ENCODE measurements around the gene SORCS3. TPM values are rescaled to one million over a fixed set of nuclear protein-coding genes. Genes with fewer than 3 reads are reported as not detected.

SORCS3 gene
- total RNA-seq, 2 donors from 2014 or later: not detected

GRCh38 chr10:105210546-105210945 lies 569.5 kb downstream of the SORCS3 start:
- H3K36me3 Mint-ChIP-seq: peaks cover 0 to 8% of the 10 kb centered on the region in 2 donors
- DNase-seq (ENCODE audit: low spot score in 2 of 2) (no peak), ATAC-seq (no peak)
- no peak overlapping the region for H3K27ac Mint-ChIP-seq
- peaks cover 0 to 8% of the 10 kb centered on the region in 2 donors for H3K9me3 Mint-ChIP-seq

GRCh38 chr10:105237685-105238084 lies 596.6 kb downstream of the SORCS3 start:
- Mint-ChIP-seq H3K27ac (no peak overlapping the region), H3K36me3 (peaks cover 13 to 18% of the 10 kb centered on the region in 2 donors), H3K9me3 (peaks cover 13 to 16% of the 10 kb centered on the region in 2 donors)
- no peak for DNase-seq (ENCODE audit: low spot score in 2 of 2)
- ATAC-seq: no peak

DNA sequence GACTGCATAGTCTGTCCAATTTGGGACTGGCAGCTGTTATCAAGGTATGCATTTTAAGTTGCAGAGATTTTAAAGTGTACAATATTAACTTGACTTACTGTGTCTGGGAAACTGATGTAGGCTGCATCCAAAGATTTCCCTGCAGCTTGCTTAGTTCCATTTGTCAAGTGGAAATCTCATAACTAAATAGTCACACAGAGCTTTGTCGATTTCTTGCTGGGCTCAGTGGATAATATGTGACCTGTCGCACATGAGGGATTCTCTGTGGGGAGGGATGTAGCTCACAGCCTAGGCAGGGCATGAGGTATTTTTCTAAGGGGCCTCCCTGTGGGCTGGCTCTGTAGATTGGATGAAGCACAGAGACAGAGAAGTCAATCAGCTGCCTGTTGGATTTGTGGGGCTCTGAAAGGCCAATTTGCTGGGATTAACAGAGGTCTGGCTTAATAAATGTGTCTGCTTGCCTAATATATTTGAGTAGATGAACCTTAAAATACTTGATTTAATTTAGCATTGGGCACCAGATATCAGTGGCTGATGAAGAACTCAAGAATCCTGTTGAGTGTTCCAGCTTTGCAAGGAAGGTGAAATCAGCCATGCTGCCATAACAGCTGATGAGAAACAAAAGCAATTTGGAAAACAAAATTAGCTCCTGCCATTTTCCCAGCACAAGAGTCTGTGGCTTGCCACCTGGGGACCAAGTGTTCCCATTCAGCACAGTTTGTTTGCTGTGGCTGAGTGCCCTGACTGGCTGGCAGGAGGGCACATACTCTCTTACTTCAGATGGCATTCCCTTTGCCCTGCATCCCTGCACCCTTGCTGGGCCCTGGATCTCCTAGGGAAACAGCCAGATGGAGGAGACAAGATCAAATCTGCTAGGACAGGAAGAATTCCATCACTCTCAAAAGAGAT lies 598.5 kb downstream of the SORCS3 start:
- ATAC-seq (no peak), DNase-seq (ENCODE audit: low spot score in 2 of 2) (no peak)
- H3K9me3 Mint-ChIP-seq: peaks cover 5 to 7% of the 10 kb centered on the region in 2 donors
- H3K27ac Mint-ChIP-seq: no peak overlapping the region
- peaks cover 5 to 7% of the 10 kb centered on the region in 2 donors for H3K36me3 Mint-ChIP-seq

DNA sequence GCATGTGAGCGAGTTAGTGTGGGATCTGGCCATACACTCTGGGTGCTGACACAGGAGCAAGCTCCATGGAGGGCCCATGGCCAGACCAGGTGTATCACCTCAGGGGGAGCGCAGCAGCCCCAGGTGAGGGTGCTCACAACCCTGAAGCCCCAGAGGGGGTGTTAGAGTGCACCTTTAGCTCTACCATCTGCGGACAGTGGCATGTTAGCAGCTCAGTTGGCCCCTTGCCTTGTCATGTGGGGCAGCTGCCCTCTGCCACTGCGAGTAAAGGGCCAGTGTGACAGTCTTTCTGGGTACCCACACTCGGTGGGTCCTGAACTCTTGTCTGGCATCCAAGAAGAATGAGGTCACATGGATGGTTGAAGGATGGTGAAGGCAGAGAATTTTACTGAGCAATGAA lies 600.2 kb downstream of the SORCS3 start:
- H3K36me3 Mint-ChIP-seq: no peaks in the 10 kb centered on the region
- no peaks in the 10 kb centered on the region for H3K9me3 Mint-ChIP-seq
- DNase-seq (ENCODE audit: low spot score in 2 of 2): no peak
- ATAC-seq: peak in 1 of 2 donors; percentile 34
- no peak overlapping the region for H3K27ac Mint-ChIP-seq

GRCh38 chr10:105243381-105243780 lies 602.3 kb downstream of the SORCS3 start:
- peaks cover 0 to 4% of the 10 kb centered on the region in 2 donors for H3K9me3 Mint-ChIP-seq
- peak in 1 of 2 donors; percentile 43 for ATAC-seq
- no peak for DNase-seq (ENCODE audit: low spot score in 2 of 2)
- peaks cover 0 to 12% of the 10 kb centered on the region in 2 donors for H3K36me3 Mint-ChIP-seq
- no peak overlapping the region for H3K27ac Mint-ChIP-seq

DNA sequence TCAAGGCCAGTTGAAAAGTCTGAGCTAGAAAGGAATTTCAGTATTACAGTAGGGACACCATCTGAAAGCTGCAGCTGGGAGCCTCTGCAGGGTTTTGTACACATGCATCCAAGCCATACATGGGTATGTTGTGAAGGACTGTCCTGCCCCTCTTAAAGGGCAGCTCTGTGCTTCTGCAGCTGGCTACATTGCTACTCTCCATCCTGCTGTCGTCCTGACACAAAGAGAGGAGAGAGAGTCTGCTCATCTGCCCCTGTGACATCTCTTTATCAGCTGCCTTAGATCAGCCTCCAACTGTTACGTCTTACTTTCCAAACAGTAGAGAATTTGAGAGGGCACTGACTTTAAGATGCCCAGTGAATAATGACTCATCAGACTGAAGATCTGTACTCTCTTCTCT lies 602.7 kb downstream of the SORCS3 start:
- ATAC-seq: peak in 1 of 2 donors; percentile 54
- Mint-ChIP-seq H3K9me3 (peaks cover 2 to 4% of the 10 kb centered on the region in 2 donors), H3K27ac (no peak overlapping the region), H3K36me3 (peaks cover 0 to 13% of the 10 kb centered on the region in 2 donors)
- no peak for DNase-seq (ENCODE audit: low spot score in 2 of 2)

DNA sequence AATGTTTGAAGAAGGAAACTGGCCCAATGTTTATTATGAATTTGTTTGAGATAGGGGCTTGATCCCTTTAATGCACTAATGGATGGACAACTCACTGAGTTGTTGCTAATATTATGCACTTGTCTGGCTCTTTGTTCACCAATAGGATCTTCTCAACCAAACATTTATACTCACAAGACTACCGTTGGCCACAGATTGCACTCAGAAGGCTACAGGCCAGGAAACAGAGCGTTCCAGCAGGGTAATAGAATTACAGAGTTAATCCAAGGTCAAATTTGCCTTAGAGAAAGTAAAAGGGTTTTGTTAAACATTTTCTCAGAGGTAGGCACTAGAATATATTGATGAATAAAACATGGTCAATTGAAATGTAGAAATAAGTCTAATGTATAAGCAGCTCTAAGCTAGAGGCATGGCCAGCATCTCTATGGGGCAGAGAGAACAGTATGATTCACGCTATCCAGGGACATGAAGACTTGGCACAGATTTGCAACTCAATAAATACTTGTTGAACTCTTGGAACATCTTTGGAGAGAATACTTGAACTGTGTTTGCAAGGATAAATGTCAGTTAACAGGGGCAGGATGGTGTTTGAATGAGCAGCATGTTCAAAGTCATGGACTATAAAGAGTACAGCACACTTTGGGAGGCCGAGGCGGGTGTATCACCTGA lies 606.9 kb downstream of the SORCS3 start:
- H3K36me3 Mint-ChIP-seq: peaks cover 0 to 18% of the 10 kb centered on the region in 2 donors
- no peak overlapping the region for H3K27ac Mint-ChIP-seq
- DNase-seq (ENCODE audit: low spot score in 2 of 2): no peak
- ATAC-seq: no peak
- H3K9me3 Mint-ChIP-seq: peaks cover 8 to 12% of the 10 kb centered on the region in 2 donors

DNA sequence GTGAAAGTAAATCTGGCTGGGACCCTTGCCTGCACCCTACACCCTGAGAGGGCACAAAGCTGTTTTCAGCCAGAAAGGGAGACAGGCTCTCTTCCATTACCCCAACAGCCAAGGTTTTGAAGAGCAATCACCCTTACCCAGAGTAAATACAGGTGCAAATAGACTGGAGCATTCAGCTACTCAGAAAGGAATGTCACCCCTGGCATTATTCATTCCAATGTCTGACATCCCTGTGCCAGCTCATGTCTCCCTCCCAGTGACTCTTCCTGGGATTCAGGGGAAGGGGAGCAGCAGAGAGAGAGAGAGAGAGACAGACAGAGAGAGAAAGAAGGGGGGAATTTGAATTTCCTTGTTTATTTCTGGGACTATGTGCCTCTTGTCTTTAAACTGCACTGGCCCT lies 611.8 kb downstream of the SORCS3 start:
- peaks cover 0 to 10% of the 10 kb centered on the region in 2 donors for H3K36me3 Mint-ChIP-seq
- ATAC-seq (no peak), DNase-seq (ENCODE audit: low spot score in 2 of 2) (no peak)
- peaks cover 8 to 12% of the 10 kb centered on the region in 2 donors for H3K9me3 Mint-ChIP-seq
- H3K27ac Mint-ChIP-seq: no peak overlapping the region

GRCh38 chr10:105253515-105254212 lies 612.6 kb downstream of the SORCS3 start:
- no peak for DNase-seq (ENCODE audit: low spot score in 2 of 2)
- no peak for ATAC-seq
- peaks cover 4 to 12% of the 10 kb centered on the region in 2 donors for H3K9me3 Mint-ChIP-seq
- peaks cover 0 to 5% of the 10 kb centered on the region in 2 donors for H3K36me3 Mint-ChIP-seq
- no peak overlapping the region for H3K27ac Mint-ChIP-seq

DNA sequence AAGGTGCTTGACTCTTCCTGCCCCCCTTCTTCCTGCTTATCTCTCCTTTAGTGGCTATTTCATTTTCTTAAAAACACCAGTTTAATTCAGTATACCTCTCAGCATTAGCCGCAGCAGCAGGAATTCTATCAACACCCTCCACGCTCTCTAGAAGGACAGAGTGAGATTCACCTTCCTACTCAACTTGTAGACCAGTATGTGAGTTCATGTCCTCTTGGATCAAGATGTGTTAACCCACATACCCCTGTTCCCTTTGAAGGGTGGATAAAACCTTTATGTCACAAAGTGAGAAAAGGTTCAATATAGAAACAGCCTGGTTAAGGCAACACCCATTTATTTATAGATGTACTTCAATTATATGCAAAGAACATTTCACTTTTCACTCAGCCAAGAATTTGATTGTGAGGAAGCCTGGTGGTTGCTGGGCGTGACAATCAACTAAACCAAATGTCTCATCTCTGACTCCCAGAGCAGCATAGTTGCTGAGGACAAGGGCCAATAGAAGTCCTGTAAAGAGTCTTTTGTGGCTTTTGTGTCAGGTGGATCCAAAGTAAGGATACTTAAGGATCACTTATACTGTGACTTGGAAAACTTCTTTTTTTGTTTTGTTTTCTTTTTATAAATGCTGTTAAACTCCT lies 617.1 kb downstream of the SORCS3 start:
- no peak for ATAC-seq
- no peak for DNase-seq (ENCODE audit: low spot score in 2 of 2)
- H3K27ac Mint-ChIP-seq: no peak overlapping the region
- no peaks in the 10 kb centered on the region for H3K9me3 Mint-ChIP-seq
- no peaks in the 10 kb centered on the region for H3K36me3 Mint-ChIP-seq

DNA sequence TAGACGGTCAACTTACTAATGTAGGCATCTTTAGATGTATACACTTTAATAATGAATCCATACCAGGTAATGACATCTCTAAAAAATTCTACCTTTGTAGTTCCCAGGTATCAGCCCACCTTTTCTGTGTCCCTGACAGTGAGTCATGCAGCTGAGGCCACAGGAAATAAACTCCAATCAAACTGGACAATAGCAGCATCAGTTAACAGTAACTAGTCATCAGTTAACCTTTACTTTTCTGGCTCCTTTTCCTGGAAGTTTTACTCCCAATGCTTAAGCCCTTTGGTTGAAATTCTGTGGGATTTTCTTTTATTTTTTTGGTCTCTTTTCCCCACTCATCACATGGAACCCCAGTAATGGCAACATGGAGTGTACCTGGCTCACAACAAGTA lies 617.6 kb downstream of the SORCS3 start:
- Mint-ChIP-seq H3K27ac (no peak overlapping the region), H3K9me3 (no peaks in the 10 kb centered on the region), H3K36me3 (no peaks in the 10 kb centered on the region)
- DNase-seq (ENCODE audit: low spot score in 2 of 2): no peak
- ATAC-seq: no peak

GRCh38 chr10:105259201-105259600 lies 618.1 kb downstream of the SORCS3 start:
- Mint-ChIP-seq H3K9me3 (no peaks in the 10 kb centered on the region), H3K27ac (no peak overlapping the region), H3K36me3 (no peaks in the 10 kb centered on the region)
- DNase-seq (ENCODE audit: low spot score in 2 of 2) (no peak), ATAC-seq (no peak)

GRCh38 chr10:105262666-105263065 lies 621.6 kb downstream of the SORCS3 start:
- Mint-ChIP-seq H3K36me3 (no peaks in the 10 kb centered on the region), H3K9me3 (no peaks in the 10 kb centered on the region), H3K27ac (no peak overlapping the region)
- ATAC-seq (no peak), DNase-seq (ENCODE audit: low spot score in 2 of 2) (no peak)

DNA sequence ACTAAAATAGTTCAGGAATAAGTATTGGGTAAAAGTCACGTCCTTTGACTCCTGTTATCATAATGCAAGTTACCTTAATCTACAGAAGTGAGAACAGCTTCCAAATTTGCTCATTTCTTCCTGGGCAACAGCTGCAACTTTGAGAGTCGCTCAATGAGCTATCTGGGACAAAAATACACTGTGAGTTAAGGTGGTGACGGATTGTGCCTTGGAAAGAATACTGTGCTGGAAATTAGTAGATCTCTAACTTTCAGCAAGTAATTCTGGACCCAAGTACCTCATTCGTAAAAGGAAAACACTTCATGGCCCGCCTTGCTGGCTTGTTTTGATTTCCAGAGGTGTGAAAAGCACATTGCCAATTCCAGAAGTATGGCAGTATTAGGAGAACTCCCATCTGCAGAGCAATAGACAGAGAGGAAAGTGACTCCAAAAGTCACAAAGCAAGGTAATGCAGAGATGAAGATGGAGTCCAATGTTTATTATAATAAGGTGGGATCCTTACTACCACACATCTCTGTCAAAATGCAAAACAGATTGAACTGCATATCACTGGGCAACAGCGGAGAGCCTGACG lies 626.0 kb downstream of the SORCS3 start:
- ATAC-seq (no peak), DNase-seq (ENCODE audit: low spot score in 2 of 2) (no peak)
- Mint-ChIP-seq H3K27ac (no peak overlapping the region), H3K9me3 (no peaks in the 10 kb centered on the region), H3K36me3 (no peaks in the 10 kb centered on the region)

DNA sequence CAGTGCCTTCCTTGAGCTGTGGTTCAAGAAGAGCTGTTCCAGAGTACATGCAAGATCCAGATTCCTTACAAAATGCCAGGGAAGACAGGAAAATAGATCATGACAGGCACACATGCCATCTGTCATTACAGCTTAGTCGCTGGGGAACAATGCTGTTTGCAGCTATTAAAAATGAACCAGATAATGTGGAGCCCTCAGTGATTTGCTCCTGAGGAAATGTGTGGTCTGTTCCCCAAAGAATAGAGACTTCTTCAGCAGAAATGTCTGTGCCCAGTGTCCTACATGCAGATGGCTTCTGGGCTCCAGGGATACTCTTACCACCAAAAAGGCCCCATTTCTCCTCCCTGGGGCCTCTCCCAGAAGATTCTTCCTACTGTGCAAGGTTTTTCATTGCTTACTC lies 627.9 kb downstream of the SORCS3 start:
- DNase-seq (ENCODE audit: low spot score in 2 of 2) (no peak), ATAC-seq (no peak)
- Mint-ChIP-seq H3K36me3 (no peaks in the 10 kb centered on the region), H3K9me3 (no peaks in the 10 kb centered on the region), H3K27ac (no peak overlapping the region)

DNA sequence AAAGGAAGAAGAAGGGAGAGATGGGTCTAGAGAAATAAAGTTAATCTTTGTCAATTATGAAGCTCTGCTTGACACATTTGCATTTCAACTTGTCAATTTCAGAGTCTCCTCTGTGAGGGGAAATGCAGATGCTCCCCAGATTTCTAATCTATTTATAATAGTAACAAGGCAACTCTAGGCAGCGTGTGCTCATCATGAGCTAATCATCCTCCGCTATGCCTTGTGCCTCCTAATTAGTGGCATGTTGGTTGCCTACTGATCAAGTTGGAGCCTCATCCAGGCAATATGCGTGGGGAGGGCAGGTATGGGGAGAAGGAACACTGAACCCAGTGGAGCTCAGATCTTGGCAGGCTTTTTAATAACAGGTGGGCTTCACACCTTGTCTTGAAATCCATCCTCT lies 628.6 kb downstream of the SORCS3 start:
- ATAC-seq (no peak), DNase-seq (ENCODE audit: low spot score in 2 of 2) (no peak)
- H3K9me3 Mint-ChIP-seq: no peaks in the 10 kb centered on the region

More for the DNA sequence above, 628.6 kb downstream of the SORCS3 start:
- no peak overlapping the region for H3K27ac Mint-ChIP-seq
- H3K36me3 Mint-ChIP-seq: no peaks in the 10 kb centered on the region
